G401.6 (cell line): ENCODE data around the gene ZNF541.

ENCODE experiments used
- FAIRE-seq: peaks from 2 replicates; lab custom pipeline; 2012; peaks lifted over from hg19 to GRCh38; lab: Jason Lieb, UNC

ZNF541 gene

GRCh38 chr19:47544476-47544875, 28.5 kb downstream of the ZNF541 start:
- FAIRE-seq, result no peak

- FAIRE-seq, result no peak
These were observed 28.9 kb downstream of the ZNF541 start for GRCh38 chr19:47544075-47544474.

- no peak for FAIRE-seq
These were observed 30.9 kb downstream of the ZNF541 start for GRCh38 chr19:47542030-47542475.

- no peak for FAIRE-seq
These were observed 31.4 kb downstream of the ZNF541 start for GRCh38 chr19:47541518-47541917.

GRCh38 chr19:47540748-47541147, 32.2 kb downstream of the ZNF541 start:
- FAIRE-seq, result no peak

- no peak for FAIRE-seq
These were observed 33.1 kb downstream of the ZNF541 start for GRCh38 chr19:47539747-47540311.

GRCh38 chr19:47538812-47539211, 34.1 kb downstream of the ZNF541 start:
- FAIRE-seq, result no peak

GRCh38 chr19:47537493-47537892, 35.5 kb downstream of the ZNF541 start:
- FAIRE-seq, result no peak

GRCh38 chr19:47534628-47535027, 38.3 kb downstream of the ZNF541 start:
- FAIRE-seq, result no peak

- FAIRE-seq, result no peak
These were observed 41.1 kb downstream of the ZNF541 start for GRCh38 chr19:47531640-47532387.

- FAIRE-seq, result no peak
These were observed 43.8 kb downstream of the ZNF541 start for GRCh38 chr19:47529018-47529742.

GRCh38 chr19:47526798-47527197, 46.1 kb downstream of the ZNF541 start:
- FAIRE-seq, result no peak

- FAIRE-seq, result no peak
These were observed 49.5 kb downstream of the ZNF541 start for GRCh38 chr19:47523473-47523872.
